ENCODE data around the gene NRF1.

The NRF1 gene

DNA sequence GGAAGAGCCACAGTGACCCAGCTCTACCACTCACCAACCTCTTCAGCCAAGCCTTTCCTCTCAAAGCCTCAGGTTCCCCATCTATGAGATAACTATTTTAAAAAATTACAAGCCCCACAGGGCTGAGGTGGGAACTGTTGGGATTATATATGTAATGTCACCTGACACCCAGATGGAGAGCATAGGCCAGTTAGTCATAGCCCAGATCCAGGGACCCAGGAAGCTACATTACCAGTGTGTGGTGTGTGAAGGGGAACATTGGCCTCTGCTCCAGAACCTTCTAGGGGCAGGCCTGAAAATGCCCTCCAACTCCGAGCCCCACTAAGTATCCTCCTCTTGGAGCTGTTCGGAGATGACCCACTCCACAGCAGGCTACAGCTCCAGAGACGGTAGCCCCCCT, 162.4 kb downstream of the NRF1 start:
- TF ChIP-seq, protein P1, sequence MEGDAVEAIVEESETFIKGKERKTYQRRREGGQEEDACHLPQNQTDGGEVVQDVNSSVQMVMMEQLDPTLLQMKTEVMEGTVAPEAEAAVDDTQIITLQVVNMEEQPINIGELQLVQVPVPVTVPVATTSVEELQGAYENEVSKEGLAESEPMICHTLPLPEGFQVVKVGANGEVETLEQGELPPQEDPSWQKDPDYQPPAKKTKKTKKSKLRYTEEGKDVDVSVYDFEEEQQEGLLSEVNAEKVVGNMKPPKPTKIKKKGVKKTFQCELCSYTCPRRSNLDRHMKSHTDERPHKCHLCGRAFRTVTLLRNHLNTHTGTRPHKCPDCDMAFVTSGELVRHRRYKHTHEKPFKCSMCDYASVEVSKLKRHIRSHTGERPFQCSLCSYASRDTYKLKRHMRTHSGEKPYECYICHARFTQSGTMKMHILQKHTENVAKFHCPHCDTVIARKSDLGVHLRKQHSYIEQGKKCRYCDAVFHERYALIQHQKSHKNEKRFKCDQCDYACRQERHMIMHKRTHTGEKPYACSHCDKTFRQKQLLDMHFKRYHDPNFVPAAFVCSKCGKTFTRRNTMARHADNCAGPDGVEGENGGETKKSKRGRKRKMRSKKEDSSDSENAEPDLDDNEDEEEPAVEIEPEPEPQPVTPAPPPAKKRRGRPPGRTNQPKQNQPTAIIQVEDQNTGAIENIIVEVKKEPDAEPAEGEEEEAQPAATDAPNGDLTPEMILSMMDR (IDR thresholded peaks at IDR 0.05; ENCODE audit: control extremely low read depth, extremely low read depth, low read depth, missing control alignments), result no peak
- POLR2A ChIA-PET, result no interaction called here
- CTCF ChIA-PET, result interaction anchor here (1.7 kb wide), 1 partner anchor 51 kb away, joined by 5 read pairs; no protein-coding TSS in a partner anchor
- no peak for DNase-seq (ENCODE audit: extremely low spot score)

DNA sequence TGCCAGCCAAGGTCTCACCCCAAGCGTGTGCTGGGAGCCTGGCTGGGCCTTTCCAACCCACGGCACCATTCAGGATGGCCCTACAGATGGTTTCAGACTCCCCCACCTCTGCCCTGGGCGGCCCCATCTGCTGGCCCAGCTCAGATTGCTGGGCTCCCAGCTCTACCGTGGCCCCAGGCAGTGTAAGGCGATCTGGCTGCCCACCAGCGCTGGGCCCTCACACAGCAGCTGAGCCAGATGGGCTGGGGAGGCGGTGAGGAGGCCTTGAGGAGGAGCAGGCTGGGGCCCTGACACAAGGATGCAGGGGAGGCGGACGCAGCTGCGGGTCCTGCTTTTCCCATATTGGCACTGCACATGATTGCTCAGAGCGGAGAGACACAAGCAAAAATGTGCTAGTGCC, 162.8 kb downstream of the NRF1 start:
- no peak for DNase-seq (ENCODE audit: extremely low spot score)
- TF ChIP-seq, protein P1 (IDR thresholded peaks at IDR 0.05; ENCODE audit: control extremely low read depth, extremely low read depth, low read depth, missing control alignments), result no peak
- ChIA-PET CTCF (interaction anchor here (1.7 kb wide), 1 partner anchor 51 kb away, joined by 5 read pairs; no protein-coding TSS in a partner anchor), POLR2A (no interaction called here)

DNA sequence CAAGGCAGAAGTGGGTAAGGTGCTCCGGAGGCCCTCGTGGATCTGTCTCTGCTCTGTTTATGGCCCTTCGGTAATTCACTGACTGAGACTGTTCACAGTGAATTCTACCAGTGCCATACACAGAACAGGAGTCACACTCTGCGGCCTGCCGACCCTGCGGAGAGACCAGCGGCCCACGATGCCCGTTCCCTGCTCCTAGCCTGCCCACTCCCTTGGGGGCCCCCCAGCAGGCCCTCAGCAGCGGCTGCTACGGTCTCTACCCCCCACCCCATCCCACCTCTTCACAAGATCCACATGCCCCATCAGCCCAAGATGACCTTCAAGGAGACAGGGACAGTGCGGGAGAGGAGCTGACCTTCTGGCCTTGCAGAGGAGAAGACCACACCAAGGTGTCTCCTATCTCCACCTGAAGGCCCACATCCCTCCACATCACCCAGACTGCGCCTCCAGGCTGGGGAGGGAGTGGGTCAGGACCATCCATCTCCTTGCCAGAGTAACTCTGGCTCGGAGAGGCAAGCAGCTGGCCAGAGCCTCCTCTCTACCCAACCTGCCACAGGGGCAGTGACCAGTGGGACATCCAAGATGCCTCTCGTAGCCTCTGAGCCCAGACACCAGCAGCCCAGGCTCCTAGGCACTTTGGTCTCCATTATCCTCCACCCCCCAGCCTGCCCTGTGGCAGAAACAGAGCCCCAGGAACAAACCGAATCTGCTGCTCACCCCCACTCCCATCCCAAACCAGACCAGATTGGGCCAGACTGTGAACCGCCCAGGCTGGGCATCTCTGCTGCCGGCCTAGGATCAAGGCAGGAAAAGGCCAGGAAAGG, 163.6 kb downstream of the NRF1 start:
- POLR2A ChIA-PET, result no interaction called here
- no peak for DNase-seq (ENCODE audit: extremely low spot score)

GRCh38 chr7:129775695-129776361, 164.3 kb downstream of the NRF1 start:
- TF ChIP-seq, protein P1 (IDR thresholded peaks at IDR 0.05; ENCODE audit: control extremely low read depth, extremely low read depth, low read depth, missing control alignments), result no peak
- POLR2A ChIA-PET, result no interaction called here

More for the DNA sequence above, 163.6 kb downstream of the NRF1 start:
- CTCF ChIA-PET, result no interaction called here
- TF ChIP-seq, protein P1 (IDR thresholded peaks at IDR 0.05; ENCODE audit: control extremely low read depth, extremely low read depth, low read depth, missing control alignments), result no peak

GRCh38 chr7:129776362-129776722, 164.8 kb downstream of the NRF1 start:
- no peak for DNase-seq (ENCODE audit: extremely low spot score)
- TF ChIP-seq, protein P1 (IDR thresholded peaks at IDR 0.05; ENCODE audit: control extremely low read depth, extremely low read depth, low read depth, missing control alignments), result no peak
- ChIA-PET POLR2A (interaction anchor here (0.7 kb wide), 1 partner anchor 128 kb away, joined by 10 read pairs; no protein-coding TSS in a partner anchor), CTCF (no interaction called here)

More at GRCh38 chr7:129775695-129776361, 164.3 kb downstream of the NRF1 start:
- CTCF ChIA-PET, result no interaction called here
- no peak for DNase-seq (ENCODE audit: extremely low spot score)

- CTCF ChIA-PET, result no interaction called here
- TF ChIP-seq, protein P1 (IDR thresholded peaks at IDR 0.05; ENCODE audit: control extremely low read depth, extremely low read depth, low read depth, missing control alignments), result no peak
- POLR2A ChIA-PET, result no interaction called here
- no peak for DNase-seq (ENCODE audit: extremely low spot score)
Observed at GRCh38 chr7:129777195-129777844, 165.8 kb downstream of the NRF1 start.
